GF-D8 (cell line): Measurements from ENCODE around the gene C9orf43.
"Not testable (repeated sequence)": the region's sequence is repeated elsewhere in the genome, so short reads cannot be mapped to it uniquely, and the experiment has no call there.

ENCODE experiments used
- DNase-seq: peaks from one replicate; lab custom pipeline; 2025; lab: John Stamatoyannopoulos, UW

Gene C9orf43

DNA sequence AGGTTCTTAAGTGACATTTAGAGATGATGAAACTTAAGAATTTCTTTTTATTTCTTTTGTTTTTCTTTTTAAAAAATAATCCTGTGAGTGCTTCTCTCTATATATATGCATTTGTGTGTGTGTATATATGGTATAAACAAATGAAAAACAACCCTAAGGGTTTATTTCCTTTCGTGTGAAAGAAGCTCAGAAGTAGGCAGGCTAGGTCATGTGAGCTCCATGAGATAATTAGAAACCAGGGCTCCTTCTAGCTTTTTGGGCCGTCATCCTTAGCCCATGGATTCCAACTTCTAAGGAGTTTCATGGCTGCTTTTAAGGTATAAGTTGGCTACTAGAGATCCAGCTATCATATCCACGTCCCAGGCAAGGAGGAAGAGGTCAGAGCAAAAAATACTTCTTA, 11.2 kb downstream of the C9orf43 start:
- no peak for DNase-seq

DNA sequence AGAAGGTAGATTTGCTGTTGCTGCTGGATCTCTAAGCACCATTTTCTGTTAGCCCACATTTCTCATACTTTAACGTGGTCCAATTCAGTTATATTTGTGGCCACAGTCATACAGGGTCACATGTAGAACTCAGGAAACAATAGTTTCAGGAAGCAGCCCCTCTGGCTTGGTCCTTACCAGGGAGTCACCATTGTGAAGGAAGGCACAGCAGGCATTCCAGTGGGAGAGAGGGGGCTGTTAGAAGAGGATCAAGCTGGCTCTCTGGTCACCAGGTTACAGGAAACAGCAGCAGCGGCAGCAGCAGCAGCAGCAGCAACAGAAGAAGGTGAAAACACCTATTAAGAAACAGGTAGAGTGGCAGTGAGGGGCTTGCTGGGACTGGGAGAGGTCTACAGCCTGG, 14.5 kb downstream of the C9orf43 start:
- no peak for DNase-seq

DNA sequence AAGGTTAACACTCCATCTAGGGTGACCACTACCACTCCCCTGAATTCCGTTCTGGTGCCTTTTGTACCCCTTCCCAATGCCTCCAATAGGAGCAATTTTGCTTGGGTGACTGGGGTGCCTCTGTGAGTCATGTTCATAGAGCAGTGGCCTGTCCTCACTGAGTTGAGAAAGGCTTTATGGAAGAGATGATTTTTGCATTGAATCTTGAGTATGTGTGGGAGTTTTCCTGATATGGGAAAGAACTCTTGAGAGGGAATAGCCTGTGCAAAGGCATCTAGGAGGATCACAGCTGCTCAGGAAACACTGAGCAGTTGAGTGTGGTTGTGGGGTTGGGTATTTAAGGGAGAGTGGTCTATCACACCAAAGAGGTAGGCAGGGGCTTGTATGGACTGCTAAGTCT, 16.2 kb downstream of the C9orf43 start:
- no peak for DNase-seq

DNA sequence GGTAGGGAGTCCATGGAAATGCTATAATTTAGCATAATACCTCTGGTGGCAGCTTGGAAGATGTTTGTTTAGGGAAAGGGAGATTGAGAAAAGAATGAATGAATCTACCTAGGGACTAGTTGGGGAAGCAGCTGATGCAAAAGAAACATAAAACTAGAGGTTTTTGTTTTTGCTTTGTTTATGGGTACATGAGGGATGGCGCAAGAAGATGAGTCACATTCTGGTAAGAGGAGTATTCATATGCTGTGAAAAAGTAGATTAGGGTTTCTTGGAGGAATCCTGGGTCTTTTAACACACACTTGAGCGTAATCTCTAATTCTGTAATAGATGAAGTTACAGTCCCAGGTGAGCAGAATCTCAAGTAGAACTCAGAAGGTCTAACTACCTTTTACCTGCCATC, 17.1 kb downstream of the C9orf43 start:
- DNase-seq, result no peak

DNA sequence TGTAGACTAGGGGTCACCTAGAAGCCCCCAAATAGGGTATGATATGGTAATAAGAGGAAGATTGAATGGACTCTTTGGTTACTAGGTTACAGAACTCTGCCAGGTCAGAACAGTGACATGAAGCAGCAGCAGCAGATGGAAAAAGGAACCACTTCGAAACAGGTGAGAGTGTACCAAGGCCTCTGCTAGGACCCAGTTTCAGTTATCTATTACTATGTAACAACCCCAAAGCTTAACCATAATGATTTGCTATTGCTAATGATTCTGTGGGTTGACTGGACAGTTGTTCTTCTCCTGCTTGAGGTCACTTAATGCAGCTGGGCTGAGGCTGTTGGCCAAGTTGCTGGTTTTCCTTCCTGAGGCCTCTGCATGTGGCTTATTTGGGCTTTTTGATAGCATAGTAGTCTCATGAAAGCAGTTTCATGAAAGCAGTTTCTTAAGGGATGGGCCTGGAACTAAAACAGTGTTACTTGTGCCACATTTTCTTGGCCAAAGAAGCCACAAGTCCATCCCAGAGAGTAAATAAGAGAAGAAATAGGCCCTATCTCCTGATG, 17.6 kb downstream of the C9orf43 start:
- DNase-seq, result no peak

DNA sequence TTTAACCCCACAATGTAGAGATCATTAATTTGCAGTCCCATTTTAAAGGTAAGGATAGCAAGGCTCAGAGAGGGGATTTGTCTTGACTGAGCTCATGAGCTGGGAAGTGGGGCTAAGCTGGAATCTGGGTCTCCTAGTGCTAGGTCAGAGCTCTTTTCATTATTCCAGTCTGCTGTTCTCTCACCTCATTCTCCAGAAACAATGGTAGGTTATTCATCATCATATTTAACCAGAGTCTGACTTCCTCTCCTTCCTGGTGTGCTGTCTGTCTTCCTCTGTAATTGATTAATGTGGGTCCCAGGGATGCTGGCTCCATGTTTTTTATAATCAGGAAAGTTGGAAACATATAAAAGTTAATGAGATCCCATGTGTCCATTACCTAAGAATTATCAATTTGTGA, 20.6 kb downstream of the C9orf43 start:
- no peak for DNase-seq

DNA sequence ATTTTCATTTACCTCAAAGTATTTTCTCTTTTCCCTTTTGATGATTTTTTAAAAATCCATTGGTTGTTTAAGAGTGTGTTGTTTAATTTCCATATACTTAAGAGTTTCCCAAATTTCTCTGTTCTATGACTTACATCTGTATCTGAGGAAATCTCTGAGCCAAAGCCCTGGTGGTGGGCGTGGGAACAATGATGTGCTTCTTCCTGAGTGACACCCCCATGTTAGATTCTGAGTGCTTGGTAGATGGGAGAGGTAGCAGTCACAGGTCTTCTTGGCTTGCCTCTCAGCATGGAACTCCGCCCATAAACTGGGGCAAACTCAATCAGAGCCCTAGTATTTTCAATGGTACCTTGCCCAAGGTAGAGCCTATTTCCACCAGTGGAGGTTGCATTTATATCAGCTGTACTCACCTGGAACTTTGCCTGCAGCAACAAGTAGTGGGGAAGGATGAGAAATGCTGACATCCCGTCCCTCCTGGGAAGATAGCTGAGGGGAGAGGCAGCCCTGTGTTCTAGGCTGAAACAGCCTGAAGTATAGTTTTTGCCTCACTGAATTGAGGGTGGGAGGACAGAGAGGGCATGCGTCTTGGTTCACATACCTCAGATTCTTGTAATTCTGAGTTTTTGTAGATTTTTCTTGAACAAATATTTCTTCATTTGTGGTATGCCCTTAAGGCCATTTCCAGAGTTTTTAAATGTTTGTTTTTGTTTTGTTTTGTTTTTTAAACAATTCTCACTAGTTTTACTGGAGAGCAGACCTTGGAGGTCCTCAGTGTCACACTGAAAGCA, 26.4 kb downstream of the C9orf43 start:
- DNase-seq, result no peak

DNA sequence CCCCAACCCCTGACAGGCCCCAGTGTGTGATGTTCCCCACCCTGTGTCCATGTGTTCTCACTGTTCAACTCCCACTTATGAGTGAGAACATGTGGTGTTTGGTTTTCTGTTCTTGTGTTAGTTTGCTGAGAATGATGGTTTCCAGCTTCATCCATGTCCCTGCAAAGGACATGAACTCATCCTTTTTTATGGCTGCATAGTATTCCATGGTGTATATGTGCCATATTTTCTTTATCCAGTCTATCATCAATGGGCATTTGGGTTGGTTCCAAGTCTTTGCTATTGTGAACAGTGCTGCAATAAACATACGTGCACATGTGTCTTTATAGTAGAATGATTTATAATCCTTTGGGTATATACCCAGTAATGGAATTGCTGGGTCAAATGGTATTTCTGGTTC, 27.2 kb downstream of the C9orf43 start:
- DNase-seq, result not testable (repeated sequence)

DNA sequence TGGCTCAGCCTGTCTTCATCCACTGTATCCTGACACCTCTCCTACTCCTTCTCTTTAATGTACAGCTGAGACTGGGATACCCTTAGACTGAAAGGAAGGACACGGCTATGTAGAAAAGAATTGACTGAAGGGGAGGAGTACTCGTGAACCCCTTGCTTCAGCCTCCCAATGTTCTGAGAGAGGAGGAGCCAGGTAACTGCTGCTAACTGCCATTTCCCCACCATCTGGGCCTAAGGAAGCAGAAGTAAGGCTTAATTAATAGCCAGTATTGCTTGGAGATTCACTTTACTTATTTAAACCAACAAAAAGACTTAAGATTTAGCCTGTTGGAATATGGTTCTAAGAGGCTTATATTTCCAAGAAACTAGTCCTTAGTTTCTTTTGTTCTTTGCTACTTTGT, 34.2 kb downstream of the C9orf43 start:
- no peak for DNase-seq

DNA sequence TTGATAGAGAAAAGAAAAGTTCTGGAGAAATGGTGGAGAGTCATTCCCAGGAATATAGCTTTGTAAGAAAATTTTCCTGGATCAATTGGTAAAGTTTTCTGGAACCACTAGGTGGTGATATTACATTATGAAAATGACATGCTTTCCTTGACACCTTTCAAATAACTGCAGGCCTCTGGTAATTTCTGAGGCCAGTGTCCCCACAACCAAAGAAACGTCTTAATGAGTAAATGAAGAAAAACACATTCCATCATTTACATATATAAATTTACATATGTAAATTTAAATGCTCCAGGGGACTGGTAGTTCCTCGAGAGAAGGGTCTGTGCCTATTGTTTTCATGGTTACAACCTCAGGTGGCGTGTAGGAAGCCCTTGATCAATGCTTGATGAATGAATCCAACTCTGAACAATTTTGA, 35.8 kb downstream of the C9orf43 start:
- no peak for DNase-seq

DNA sequence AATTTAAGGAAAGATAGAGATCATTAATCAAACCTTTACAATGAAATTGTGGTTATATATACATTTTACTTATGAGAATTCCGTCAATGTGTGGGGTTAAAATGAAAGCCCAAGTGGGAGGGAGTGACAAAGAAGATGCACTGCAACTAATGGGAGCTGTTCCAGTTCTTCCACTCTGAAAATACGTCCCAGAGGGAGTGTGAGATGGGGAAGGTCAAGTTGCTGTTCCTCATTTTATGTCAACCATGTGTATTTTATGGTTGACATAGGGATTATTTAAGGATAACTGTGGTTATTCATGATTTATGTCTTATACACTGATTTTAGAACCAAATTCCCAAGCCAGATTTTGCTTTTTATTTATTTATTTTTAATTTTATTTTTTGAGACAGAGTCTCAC, 38.8 kb downstream of the C9orf43 start:
- no peak for DNase-seq

DNA sequence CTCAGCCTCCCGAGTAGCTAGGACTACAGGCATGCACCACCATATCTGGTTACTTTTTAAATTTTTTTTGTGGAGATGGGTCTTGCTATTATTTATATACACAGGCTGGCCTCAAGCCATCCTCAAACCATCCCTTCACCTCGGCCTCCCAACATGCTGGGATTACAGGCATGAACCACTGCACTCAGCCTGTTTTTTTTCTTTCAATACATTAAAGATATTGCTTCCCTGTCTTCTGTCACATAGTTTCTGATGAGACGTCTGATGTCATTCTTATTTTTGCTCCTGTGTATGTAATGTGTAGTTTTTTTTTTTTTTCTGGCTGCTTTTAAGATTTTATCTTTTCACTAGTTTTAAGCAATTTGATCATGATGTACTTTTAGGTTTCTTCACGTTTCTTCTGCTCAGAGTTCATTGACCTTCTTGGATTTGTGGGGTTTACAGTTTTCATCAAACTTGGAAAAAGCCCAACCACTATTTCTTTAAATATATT, 41.6 kb downstream of the C9orf43 start:
- no peak for DNase-seq

DNA sequence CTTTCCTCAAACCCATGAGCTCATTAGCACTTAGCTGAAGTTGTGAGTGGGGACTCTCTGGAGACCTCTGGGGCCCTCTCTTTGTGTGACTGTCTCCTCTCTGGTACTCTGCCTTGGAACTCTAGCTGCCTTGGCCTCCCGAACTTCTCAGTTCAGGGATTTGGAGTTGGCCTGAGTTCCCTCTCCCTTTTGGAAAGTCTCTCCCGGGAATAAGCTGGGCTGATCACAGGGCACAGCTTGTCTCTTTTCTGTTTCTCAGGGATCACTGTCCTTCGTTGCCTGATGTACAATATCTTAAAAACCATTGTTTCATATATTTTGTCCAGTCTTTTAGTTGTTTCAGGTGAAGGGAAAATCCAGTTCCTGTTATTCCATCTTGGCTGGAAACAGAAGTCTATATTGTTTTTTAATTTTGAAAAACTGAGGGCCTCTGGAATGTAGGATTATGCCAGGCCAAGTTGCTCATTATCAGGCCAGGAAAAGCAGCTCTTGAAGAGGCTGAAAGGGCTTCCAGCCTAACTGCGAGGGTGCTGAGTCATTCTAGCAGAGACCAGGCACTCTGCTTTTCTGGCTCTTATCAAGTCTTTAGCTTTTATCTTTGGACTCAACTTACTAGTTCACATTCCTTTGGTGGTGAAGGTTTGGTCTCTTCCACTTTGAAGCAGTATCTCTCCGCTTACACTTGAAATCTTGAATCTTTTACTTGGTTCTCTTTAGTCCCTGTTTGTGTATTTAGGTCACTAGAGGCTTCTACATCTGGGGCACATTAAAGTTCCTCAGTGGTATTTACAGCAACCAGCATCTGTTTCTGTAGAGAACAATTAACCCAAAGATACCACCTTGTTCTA, 44.6 kb downstream of the C9orf43 start:
- no peak for DNase-seq

DNA sequence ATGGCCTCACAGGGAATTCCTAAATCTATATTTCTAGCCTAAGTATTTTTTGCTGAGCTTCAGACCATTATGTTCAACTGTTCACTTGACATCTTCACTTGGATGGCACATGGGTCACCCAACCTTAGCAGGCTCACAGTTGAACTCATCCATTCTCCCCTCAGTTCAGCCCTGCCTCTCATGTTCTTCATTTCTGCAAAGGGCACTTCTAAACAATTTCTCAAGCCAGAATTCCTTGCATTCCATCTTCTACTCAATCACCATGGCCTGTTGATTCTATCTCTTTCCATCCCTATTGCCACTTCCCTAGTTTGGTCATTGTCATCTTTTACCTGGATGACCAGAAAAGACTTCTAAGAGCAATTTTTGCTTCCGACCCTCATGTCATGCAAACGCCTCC, 45.7 kb downstream of the C9orf43 start:
- no peak for DNase-seq

DNA sequence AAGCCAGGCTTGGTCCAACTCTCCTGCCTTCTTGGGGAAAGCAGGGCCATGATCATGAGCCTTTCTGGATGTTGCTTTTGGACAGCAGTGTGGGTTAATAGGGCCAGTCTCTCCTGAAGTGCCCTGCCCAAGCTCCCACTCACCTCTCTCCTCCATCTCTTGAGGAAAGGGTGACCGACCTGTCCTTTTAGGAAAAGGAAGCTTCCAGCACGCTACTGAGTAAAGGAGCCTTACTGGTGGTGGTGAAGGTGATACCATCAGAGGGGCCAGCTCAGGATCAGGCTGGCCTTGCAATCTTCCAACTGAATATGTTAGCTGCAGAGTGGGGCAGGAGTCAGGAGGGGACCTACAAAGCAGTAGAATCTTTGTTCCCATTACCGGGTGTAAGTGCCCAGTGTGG, 50.7 kb downstream of the C9orf43 start:
- DNase-seq, result no peak

DNA sequence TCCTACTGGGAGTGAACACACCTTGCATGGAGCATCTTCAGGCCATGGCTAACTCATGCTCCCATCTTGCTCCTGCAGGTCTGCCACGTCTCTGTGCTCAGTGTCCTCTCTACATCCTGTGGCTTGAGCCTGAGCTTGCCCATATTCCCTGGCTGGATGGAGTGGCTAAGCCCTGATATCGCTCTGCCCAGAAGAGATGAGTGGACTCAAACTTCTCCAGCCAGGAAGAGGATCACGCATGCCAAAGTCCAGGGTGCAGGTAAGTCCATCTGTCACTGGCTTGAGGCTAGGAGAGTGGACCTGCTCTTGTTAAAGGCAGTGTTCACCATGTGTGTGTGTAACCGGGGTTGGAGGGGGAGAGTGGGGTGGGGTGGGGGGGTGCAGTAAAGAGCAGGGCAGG, 51.4 kb downstream of the C9orf43 start:
- no peak for DNase-seq

DNA sequence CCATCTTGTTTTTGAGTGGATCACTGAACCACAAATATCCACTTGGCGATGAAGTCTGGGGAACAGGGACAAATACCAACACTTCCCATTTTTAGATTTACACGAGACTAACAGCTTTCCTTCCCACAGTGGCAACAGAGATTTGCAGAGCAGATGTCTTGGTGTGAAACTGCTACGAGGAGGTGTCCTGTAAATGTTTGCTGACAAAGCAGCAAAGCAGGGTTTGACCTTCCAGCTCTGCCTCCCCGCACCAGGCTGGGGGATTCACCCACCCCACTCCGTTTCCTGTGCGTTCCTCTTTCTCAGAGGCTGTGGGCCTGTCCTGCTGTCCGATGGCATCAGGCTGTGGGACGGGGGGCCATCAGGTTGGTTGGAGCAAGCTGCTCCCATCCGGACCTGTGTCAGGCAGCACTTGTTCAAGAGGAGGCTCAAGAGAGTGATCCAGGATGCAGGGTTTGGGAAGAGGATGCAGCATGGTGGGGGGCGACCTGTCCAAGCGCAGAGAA, 52.3 kb downstream of the C9orf43 start:
- DNase-seq, result no peak

DNA sequence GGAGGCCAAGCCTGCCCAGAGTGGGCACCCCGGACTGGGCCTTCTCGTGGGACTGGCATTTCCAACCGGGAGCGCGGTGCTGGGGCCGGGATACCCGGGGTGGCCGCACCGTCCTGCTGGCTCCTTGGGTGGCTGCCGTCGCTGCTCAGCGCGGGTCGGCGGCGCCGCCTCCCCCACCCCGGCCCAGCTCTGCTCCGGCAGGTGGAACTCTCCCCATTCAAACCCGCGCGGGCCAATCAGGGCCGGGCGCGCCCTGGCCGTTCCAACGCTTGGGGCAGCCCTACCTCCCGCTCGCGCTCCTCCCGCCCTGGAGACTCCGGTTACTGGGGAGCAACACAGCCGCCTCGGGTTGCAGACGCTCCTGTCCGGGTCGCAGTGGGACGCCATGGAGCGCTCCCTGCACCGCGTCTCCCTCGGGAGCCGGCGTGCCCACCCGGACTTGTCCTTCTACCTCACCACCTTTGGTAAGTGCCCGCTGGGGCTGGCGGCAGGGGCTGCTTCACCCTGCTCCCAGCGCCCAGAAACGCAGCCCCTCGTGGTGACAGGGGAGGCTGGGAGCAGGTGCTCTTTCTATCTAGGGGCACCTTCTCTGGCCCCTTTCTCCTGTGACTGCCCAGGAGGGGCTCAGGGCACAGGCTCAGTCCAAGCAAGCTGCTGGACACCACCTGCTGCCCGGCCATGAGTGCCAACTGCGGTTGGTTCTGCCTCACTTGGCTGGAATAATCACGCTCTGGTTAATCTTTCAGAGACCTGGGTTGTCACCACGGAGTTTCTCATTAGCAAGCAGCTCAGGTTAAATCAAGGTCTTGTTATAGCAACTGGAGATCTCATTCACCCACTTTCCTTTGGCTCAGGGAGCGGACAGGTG, 53.1 kb downstream of the C9orf43 start, which contains the start of gene RGS3:
Gene RGS3, plus strand, starts transcription at position 310 of the 868 bp plus-strand sequence. Its CDS starts 76 bp downstream, at position 386.
- DNase-seq, result no peak

DNA sequence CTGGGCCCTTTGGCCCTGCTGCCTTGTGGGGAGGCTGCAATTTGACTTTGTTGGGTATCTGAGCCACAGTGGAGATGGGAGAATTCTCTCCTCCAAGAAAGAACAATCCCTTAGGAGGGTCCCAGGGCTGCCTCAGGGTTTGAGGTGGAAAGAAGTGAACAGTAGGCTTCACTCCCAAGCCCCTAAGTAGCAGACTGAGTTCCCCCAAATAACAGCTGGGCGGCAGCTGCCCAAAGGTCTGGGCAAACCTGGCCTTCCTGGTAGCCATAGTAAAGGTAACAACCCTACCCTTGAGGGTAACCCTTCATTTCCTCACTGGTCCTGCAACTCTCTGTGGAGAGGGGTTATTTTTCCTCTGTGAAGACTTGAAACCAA, 53.7 kb downstream of the C9orf43 start:
- no peak for DNase-seq

DNA sequence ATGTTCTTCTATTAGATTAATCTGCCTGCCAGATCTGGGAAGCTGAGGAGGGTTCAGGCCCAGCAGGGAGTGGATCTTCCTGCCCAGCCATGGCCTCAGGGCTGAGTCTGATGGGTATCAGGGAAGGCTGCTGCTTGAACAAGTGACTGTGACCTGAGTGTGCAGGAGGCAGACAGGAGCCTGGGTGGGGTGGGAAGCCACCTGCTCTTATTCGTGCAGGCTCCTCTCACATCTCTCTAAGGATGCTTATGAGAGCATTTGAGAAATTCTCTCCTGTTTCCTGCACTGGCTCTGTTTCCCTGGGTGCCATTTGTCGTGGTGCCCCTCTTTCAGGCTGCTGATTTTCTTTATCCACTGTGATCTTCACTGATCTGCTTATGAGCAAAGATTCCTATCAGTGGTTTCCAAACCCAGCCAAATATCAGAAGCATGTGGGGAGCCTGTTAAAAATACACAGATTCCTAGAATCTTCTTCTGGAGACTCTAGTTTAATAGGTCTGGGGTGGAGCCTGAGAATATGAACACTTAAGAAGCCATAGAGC, 55.1 kb downstream of the C9orf43 start:
- no peak for DNase-seq

DNA sequence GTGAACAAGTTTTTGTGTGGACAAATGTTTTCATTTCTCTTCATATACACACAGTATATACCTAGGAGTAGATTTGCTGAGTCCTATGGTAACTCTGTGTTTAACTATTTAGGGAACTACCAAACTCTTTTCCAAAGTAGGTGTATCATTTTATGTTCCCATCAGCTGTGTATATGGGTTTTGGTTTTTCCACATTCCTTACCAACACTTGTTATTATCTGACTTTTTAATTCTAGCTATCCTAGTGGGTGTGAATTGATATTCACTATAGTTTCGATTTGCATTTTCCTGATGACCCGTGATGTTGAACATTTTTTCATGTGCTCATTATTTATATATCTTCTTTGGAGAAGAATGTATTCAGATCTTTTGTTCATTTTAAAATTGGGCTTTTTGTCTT, 56.6 kb downstream of the C9orf43 start:
- no peak for DNase-seq
